GM23338 (cell line): ENCODE measurements around the gene CACNA1C.

Experiments
- CREB1 ChIP-seq: fragments of 250-450 bp; sonication (Bioruptor Pico); IDR thresholded peaks from 2 replicates; pipeline ENCODE4 v1.5.0; 2020; ENCODE audit warnings: low read depth, mild to moderate bottlenecking, moderate library complexity
- EZH2 ChIP-seq: fragments of 200-600 bp; sonication (generic); IDR thresholded peaks from one replicate; pipeline ENCODE4 v1.8.0; 2017; ENCODE audit warnings: antibody characterized with exemption, mild to moderate bottlenecking, low read depth; ENCODE audit not compliant: unreplicated experiment
- EZH2phosphoT487 ChIP-seq: fragments of 200-600 bp; sonication (generic); IDR thresholded peaks from one replicate; pipeline ENCODE4 v1.8.1; 2018; ENCODE audit warnings: antibody characterized with exemption; ENCODE audit not compliant: unreplicated experiment
- POLR2AphosphoS5 ChIP-seq: IDR thresholded peaks from 2 replicates; pipeline ENCODE4 v1.6.1; 2016; ENCODE audit warnings: antibody characterized with exemption, low read depth
- TF ChIP-seq, protein P1 (sequence below), 2 experiments: fragments of 200-600 bp in 1 of 2; sonication (generic) in 1 of 2; conservative IDR thresholded peaks; 2 replicates each; pipeline versions ENCODE4 v1.5.1 to v1.6.1; 2016 to 2017; ENCODE audit warnings: antibody characterized with exemption in 2 of 2, low read depth in 2 of 2, mild to moderate bottlenecking in 2 of 2, moderate library complexity in 1 of 2
- TF ChIP-seq, protein P2 (sequence below): IDR thresholded peaks from one replicate; pipeline ENCODE4 v1.6.1; 2018; ENCODE audit warnings: antibody characterized with exemption; ENCODE audit not compliant: unreplicated experiment

DNA sequence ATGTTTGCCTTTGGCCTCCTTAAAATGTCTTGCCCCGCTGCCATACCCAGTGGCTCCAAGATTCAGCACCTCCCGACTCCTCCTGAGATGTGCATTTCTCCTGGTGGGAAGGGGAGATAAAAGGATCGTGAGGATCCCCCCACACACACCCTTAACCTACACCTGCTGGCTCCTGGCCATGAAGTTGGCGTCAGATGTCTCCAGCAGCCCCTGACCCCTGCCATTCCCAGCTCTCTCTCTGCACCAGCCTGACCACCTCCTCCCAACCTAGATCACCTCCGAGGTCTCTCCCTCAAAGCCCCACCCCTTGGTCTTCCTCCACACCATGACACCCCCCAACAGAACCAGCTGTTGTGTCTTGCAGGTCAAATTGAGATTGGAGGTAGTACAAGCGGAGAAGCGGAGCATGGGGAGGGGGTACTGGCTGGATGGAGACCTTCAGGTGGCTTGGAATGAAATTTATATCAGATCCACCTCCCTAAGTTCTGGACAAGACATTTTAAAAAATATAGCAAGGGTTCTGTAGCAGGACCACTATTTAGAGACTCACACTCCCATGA is 590.9 kb downstream of the CACNA1C start:
- no peak for TF ChIP-seq EZH2
- TF ChIP-seq, protein P1, sequence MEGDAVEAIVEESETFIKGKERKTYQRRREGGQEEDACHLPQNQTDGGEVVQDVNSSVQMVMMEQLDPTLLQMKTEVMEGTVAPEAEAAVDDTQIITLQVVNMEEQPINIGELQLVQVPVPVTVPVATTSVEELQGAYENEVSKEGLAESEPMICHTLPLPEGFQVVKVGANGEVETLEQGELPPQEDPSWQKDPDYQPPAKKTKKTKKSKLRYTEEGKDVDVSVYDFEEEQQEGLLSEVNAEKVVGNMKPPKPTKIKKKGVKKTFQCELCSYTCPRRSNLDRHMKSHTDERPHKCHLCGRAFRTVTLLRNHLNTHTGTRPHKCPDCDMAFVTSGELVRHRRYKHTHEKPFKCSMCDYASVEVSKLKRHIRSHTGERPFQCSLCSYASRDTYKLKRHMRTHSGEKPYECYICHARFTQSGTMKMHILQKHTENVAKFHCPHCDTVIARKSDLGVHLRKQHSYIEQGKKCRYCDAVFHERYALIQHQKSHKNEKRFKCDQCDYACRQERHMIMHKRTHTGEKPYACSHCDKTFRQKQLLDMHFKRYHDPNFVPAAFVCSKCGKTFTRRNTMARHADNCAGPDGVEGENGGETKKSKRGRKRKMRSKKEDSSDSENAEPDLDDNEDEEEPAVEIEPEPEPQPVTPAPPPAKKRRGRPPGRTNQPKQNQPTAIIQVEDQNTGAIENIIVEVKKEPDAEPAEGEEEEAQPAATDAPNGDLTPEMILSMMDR (conservative IDR thresholded peaks at IDR 0.05; ENCODE audit: low read depth in 2 of 2): no peak
- TF ChIP-seq, protein P2, sequence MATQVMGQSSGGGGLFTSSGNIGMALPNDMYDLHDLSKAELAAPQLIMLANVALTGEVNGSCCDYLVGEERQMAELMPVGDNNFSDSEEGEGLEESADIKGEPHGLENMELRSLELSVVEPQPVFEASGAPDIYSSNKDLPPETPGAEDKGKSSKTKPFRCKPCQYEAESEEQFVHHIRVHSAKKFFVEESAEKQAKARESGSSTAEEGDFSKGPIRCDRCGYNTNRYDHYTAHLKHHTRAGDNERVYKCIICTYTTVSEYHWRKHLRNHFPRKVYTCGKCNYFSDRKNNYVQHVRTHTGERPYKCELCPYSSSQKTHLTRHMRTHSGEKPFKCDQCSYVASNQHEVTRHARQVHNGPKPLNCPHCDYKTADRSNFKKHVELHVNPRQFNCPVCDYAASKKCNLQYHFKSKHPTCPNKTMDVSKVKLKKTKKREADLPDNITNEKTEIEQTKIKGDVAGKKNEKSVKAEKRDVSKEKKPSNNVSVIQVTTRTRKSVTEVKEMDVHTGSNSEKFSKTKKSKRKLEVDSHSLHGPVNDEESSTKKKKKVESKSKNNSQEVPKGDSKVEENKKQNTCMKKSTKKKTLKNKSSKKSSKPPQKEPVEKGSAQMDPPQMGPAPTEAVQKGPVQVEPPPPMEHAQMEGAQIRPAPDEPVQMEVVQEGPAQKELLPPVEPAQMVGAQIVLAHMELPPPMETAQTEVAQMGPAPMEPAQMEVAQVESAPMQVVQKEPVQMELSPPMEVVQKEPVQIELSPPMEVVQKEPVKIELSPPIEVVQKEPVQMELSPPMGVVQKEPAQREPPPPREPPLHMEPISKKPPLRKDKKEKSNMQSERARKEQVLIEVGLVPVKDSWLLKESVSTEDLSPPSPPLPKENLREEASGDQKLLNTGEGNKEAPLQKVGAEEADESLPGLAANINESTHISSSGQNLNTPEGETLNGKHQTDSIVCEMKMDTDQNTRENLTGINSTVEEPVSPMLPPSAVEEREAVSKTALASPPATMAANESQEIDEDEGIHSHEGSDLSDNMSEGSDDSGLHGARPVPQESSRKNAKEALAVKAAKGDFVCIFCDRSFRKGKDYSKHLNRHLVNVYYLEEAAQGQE: no peak
- TF ChIP-seq CREB1: no peak
- no peak for TF ChIP-seq POLR2AphosphoS5
- no peak for TF ChIP-seq EZH2phosphoT487
